GM18502 (cell line): ENCODE results near the gene PRKG1.
"Not testable (repeated sequence)": the region's sequence is repeated elsewhere in the genome, so short reads cannot be mapped to it uniquely, and the experiment has no call there.

Source experiments
- ATAC-seq: cut with Tn5 transposase; IDR thresholded peaks from one replicate; pipeline ENCODE4 v1.9.1; 2021; ENCODE audit warnings: mild to moderate bottlenecking; ENCODE audit not compliant: unreplicated experiment, poor library complexity

Gene PRKG1

DNA sequence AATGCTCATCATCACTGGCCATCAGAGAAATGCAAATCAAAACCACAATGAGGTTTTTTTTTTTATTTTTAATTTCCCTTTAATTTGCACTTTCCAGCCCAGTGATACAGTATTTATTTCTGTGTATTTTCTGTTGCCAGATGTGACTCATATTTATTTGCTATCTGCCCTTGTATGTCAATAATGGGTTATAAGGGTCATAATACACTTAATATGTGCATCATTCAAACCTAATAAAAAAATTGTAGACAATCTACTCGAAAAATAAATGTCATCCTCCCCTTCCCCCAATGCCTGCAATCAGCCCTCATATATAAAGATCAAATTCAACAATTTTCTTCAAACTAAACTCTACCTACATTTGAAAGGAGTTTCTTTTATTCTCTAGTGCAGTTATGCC is 470.6 kb downstream of the PRKG1 start:
- ATAC-seq: no peak

DNA sequence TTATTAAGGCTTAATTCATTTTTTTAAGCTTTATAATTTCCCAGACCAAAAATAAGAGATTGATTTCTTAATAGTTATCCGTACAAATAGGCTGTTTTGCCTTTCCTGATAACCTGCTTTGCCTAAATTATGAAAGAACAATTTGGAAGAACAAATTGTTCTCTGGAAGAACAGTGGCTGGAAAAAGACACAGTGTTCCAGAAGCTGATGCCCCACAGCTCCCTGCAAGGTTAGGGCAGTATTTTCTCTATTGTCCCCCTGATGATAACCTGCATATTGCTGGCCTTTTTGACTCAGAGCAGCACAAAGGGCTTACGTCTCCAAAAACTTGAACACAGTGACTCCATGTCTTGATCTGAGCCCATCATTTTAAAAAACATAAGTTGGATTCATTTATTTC is 473.7 kb downstream of the PRKG1 start:
- ATAC-seq: no peak

DNA sequence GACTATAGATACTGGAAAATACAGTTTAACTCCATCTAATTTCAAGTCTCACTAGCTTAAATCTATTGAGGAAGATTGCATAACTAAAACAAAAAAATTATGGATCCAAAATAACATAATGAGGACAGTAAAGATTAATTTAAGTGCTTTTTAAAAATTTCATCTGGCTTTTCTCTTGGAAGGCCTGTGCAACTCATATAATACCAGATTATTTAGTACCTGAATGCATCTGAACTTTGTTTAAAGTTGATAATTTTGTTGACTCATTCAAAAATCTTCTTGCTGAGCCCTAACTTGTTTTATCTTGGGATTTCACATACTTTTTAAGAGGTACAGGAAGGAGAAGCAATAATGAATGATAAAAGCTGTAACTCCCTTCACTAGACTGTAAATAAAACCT is 478.6 kb downstream of the PRKG1 start:
- no peak for ATAC-seq

DNA sequence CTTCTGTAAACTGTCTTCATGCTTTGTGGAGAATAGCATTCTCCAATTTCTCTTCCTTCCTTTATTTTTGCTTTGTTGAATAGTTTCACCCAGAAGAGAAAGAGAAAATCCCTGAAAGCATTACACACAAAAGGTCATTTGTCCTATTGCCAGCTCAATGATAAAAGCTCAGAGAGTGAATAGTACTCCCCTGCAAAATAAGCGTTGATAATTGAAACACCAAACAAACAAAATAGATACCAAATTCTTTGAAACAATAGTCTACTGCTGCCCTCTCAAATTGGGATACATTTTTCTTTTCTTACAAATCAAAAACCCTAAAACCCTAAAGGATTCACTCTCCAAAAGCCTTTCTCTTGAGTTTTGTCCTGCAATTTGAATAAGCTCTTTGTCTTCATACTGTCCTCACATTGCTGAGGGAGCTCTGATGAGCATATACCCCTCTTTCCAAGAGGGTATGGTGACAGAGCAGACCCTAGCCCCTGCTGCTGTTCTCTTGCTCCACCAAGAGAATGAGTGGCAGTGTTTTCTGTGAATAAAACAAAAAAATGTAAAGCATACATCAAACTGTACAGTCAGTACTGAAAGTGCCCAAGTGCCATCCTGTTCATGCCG is 490.7 kb downstream of the PRKG1 start:
- ATAC-seq: no peak

DNA sequence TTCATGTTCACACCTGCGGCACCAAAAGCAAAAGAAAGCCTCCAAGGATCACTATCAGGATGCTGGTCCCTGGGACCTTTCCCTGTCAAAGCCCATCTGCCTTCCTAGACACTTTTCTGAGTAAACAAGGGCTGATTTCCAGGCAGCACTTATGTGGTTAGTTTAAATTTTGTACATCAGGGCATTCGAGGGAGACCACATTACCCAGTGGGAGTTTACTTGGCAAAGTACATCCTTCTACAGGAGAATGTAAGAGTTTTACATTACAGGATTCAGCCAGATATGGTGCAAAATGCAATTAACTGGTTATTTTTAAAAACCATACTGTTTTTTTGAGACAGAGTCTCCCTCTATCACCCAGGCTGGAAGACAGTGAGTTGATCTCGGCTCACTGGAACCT is 493.0 kb downstream of the PRKG1 start:
- no peak for ATAC-seq

DNA sequence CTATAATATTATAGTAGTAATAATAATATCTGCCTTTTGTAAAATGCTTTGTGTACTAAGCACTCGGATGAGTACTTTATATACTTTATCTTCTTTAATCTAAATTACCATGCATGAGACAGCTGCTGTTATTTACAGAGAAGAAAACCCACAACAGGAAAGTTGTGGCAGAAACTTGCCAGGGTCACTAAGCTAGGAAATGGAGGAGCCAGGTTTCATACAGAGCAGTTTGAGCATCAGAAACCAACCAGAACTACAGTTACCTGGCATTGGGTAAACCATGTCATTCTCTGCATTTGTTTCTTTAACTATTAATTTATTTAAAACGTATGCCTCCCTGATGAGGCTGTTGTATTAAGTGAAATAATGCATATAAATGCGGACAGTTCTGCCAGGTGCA is 495.2 kb downstream of the PRKG1 start:
- no peak for ATAC-seq

DNA sequence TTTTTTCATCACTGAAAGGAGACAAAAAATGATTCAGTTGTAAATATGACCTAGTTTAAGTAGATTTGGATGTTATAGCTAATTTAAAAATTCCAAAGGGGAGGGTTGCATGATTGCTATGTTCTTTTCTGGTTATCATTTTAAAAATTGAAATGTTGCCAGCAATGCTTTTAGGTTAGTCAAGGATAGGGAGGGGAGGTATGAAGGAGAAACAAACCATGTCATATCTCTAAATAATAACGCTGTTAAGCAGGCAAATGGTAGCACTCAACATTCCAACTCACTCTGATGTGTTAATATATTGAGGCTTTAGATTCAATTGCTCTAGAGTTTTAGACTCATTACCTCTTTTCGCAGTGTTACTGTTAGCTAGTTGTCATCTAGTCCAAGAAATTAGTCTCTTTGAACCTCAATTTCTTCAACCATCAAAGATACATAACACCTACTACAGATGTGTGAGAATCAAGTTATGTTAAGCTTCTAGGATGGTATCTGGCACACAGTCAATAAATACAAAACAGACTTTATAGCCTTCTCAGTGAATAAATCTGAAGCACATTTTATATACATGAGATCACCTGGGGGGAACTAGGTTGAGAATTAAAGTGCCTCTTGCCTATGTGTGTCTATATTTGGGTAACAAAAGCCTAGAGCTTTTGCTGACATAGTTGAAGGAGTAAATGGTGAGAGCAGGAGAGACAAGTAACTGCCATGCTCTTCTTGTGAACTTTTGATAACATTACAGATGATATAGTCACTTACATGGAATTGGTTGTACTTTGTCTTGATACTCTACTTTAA is 500.2 kb downstream of the PRKG1 start:
- no peak for ATAC-seq

DNA sequence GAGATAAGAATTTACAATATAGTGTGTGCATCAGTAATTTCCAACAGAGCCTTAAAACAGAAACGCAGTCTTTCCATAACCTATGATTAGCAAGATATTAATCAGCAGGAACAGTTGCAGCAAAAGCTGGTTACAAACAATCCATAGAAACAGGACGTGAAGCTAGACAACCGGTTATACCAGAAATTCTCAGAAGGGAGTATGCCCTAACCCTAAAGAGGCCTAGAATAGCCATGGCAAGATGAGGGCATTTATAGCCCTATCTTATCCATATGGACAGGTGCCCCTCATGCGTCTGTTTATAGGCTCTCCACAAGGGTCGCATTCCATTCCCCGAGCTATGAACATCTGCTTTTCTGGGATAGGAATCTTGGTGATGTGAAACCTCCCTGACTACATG is 506.9 kb downstream of the PRKG1 start:
- ATAC-seq: not testable (repeated sequence)

DNA sequence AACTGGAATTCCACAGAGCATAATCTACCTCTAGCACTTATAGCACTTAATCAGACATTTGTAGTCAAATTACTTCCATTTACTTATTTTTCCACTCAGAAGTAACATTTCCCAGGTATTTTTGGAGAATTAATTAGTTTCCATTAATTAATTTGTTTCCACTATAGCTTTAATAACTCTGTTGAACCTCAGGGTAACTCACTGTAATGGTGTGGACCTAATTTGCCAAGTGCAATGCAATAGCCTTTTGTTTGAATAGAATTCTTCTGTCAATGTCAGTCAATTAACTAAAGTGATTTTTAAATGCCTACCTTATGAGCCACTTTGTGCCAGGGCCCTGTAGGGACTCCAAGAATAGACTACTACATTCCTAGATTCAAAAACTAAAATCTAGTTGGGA is 509.7 kb downstream of the PRKG1 start:
- no peak for ATAC-seq

DNA sequence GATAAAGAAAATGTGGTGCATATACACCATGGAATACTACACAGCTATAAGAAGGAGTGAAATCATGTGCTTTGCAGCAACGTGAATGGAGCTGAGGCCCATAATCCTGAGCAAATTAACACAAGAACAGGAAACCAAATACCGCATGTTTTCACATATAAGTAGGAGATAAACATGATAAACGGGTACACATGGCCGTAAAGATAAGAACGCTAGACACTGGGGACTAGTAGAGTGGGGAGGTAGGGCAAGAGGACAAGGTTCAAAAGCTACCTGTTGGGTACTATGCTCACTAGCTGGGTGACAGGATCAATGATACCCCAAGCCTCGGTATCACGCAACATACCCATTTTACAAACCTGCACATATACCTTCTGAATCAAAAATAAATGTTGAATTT is 511.5 kb downstream of the PRKG1 start:
- ATAC-seq: no peak

DNA sequence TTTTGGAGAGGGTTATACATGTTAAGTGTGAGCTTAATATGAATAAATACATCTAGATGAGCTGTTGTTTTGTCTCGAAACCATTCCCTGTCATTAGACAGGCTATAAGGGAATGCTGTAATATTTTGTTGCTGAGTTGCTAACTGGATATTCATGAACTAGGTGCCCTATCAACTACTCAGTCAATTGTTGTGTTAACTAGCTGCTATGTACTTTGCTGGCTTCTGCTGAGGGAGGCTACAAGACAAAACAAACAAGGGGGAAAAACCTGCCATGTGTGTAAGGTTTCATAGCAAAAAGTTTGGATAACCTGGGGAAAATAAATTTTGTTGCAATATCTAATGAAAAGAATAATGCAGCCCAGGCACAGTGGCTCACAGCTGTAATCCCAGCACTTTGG is 514.7 kb downstream of the PRKG1 start:
- ATAC-seq: no peak

DNA sequence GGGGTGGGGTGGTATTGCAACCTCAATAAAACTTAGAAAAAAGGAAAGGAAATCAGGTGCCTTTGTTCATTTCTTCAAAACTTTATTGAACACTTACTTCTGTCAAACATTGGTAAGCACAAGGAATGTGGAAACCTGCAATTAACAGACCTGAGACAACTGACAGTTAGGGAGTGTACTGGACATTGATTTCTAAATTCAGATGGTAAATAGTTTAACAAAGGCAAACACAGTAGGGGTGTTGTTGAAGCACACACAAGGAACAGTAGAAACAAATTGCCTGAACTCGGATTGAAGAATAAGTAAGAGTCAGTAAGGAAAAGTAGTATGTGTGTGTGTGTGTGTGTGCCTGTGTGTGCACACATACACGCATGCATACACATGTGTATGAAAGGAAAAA is 516.5 kb downstream of the PRKG1 start:
- no peak for ATAC-seq

DNA sequence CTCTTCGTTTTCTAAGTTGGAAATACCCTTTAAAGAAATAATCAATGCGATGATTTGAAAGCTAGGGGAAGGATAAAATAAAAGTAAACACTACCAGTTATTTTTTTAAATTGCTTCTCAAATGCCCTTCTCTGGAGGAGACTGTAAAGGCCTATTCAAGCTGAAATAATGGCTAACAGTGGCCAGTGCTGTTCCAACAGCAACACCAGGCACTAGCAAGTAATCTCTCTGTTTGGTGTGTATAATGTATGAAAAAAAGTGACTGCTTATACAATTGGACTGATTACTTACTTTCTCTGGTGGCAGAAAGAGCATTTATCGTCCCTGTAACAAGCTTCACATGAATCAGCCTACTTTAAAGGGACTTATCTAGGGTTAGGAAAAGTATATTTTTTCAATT is 522.4 kb downstream of the PRKG1 start:
- ATAC-seq: no peak

DNA sequence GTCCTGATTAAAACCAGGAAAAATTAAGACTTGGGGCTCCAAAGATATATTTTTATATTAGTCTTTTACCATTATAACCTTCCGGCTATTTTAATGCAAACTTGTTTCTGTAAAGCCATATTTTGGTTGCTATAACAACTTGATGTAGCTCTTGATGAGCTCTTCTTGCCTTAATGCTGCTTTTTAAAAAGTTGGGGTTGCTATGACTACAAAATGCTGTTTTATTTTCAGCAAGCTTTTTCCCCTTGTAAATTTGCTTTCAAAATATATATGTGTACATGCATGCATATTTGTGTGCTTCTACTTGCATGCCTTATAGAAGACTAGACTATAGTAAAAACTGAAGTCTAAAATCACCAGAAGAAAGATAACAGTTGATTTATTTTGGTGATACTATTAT is 525.4 kb downstream of the PRKG1 start:
- ATAC-seq: no peak

DNA sequence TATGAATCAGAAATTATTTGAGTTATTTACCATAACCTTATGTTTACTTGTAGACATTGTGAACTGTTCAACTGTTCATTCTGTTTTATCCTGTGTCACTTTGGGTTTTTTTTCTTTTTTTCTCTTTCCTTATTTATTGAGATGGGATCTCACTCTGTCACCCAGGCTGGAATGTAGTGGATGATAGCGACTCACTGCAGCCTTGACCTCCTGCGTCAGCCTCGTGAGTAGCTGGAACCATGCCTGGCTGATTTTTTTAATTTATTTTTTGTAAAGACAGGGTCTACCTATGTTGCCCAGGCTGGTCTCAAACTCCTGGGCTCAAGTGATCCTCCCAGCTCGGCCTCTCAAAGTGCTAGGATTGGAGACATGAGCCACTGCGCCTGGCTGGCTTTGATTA is 528.0 kb downstream of the PRKG1 start:
- ATAC-seq: no peak

DNA sequence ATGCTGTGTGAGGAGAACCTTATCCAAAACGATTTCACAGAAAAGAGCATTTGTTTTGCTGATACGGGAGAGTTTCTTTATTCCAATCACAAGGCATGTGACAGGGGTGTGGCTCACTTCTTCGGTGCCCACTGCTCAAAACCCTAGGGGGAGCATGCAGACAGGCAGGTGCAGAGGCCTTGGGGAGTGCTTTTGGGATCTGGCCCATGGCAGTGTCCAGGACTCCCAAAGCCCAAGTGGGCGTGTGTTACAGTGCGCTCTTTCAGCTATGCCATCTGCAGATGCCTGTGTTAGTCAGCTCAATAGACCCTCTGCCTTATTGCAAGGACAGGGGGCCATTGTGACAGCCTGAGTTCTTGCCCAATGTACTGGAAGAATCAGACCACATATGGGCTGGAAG is 530.3 kb downstream of the PRKG1 start:
- ATAC-seq: no peak

DNA sequence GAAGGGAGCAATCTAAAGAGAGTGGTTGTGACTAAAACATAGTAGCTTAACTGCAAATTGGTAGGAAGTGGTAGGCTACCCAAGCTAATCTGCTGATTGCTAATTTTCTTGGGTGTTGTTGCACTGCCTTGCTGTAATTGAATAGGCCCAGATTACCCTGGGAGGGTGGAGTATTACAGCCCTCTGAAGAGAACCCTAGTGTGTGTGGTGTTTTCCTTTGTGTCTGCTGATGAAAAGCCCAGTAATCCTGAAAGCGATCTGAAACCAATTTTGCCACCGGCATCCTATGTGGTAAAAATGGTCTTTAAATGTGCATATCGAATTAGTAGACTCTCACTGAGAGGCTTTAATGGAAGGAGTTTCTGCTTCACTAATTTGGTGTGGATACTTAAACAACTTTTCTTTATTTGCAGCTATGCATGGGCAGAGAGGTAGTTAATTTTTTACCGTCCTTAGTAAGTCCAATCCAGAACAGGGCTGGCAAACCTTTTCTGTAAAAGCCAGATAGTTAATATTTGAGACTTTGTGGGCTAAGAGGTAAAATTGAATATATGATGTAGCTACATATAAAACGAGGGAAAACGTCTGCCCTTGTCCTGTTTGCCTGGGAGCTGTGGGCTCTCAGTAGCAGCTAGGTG is 532.7 kb downstream of the PRKG1 start:
- no peak for ATAC-seq

DNA sequence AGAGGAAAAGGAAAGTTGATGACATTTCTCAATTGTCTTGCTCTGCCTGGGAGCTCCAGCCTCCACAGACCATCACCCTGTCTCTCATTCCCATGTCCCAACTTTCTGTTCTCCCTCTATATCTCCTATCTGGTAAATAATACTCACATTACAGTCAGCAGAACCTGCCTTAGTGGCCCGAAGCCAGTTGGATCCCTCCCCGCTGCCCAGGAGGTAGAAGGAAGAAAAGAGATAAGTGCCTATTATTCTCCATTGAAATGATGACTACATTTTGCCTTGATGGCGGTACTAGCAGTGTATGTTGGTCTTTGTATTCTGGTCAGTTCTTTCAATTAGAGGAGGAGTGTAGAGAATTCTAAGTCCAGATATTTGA is 533.2 kb downstream of the PRKG1 start:
- ATAC-seq: no peak

DNA sequence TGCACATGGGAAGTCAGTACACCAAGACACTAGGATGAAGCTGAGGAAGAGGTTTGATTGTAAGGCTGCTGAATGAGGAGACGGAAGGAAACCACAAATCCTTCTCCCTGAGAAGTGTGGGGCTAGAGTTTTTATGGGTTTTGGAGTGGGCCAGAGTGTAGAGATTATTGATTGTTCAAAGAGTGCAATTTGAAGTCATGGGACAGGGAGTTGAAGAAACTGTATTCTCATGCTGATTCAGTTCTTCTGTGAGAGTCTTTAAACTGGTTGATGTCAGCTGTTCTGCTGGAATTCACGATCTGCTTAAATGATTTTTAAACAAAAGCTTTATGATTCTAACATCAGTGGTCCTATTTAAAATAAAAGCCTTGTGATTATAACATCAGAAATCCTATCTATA is 533.9 kb downstream of the PRKG1 start:
- no peak for ATAC-seq

DNA sequence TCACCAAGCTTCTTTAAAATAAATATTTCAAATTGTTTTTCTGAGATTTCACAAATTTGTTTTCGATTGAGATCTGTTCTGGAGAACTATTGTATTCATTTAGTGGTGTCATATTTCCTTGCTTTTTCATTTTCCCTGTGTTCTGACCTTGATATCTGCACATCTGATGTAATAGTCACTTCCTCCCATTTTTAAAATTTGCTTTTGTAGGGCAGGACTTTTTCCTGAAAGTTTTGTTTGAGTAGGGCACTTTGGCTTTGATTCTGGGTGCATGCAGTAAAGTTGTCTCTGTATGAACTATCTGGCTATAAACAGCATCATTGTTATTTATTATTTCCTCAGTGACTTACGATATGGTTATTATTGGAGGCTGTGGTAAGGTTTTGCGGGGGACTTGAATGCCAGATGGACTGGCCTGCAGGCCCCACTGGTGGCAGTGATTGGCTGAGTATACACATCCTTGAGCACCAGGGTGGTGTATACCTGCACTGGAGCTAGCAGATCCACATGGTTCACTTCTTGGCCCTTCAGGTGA is 541.5 kb downstream of the PRKG1 start:
- ATAC-seq: no peak

DNA sequence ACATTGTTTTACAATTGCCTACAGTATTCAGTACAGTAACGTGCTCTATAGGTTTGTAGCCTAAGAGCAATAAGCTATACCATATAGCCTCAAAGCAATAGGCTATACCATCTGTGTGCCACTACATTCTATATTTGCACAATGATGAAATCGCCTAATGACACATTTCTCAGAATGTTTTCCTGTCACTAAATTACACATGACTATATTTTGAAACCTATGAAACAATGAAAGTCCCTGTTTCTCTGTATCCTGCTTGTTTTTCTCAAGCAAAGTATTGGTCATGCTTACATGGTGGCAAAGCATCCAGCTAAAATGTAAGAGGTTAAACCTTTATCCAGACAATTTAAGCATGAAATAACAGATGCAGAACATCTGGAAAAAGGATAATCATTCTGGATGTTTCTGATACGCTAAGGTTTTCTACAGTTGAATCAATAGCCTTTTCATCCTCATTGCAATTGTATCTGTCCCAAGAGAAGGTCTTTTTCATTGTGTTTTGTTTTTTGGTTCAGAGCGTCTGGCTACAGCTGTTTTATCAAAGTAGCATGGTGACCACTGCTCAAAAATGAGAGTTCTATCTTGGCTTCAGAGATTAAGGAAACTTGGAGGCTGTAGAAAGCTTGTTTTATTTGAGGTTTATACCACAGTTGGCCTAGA is 543.4 kb downstream of the PRKG1 start:
- ATAC-seq: peak; percentile 39
